ENCODE data around the gene SUV39H1. TPM values are rescaled to one million over a fixed set of nuclear protein-coding genes. Genes with fewer than 3 reads are reported as not detected.

SUV39H1 gene
- total and polyA plus RNA-seq, 2 donors (not counting 1 experiment from before 2014, with no cell fraction given) = 6.7 to 9.5 TPM

GRCh38 chrX:48694776-48695533 is 1.6 kb upstream of the SUV39H1 start:
- Histone ChIP-seq H3K79me2 (ENCODE audit: control insufficient read depth, insufficient read depth, low read length) (peaks cover 7% of the 10 kb centered on the region), H3K27me3 (replicated peaks in 1 of 4; ENCODE audit: control extremely low read depth in 1 of 4, control insufficient read depth in 3 of 4, insufficient read depth in 4 of 4, low read length in 3 of 4) (no peaks in the 10 kb centered on the region), H3K4me2 (replicated peaks; ENCODE audit: low read depth, low read length, poor library complexity, severe bottlenecking) (no peak overlapping the region), H3K9me3 (ENCODE audit: control extremely low read depth in 1 of 3, control insufficient read depth in 2 of 3, insufficient read depth in 1 of 3, low read length in 2 of 3) (no peaks in the 10 kb centered on the region), H4K20me1 (ENCODE audit: control insufficient read depth, insufficient read depth, low read length, poor library complexity, severe bottlenecking) (no peaks in the 10 kb centered on the region), H3K27ac (ENCODE audit: low read length in 2 of 2) (no peak overlapping the region), H2AFZ (ENCODE audit: insufficient read depth, low read depth, low read length, poor library complexity, severe bottlenecking) (peak overlapping the region; percentile 81), H3K4me3 (ENCODE audit: control extremely low read depth in 1 of 5, extremely low read depth in 1 of 5, insufficient read depth in 1 of 5, low read depth in 2 of 5, low read length in 4 of 5) (no peak overlapping the region), H3K9ac (ENCODE audit: low read length) (no peak overlapping the region), H3K36me3 (replicated peaks in 1 of 2; ENCODE audit: control extremely low read depth in 1 of 2, control insufficient read depth in 1 of 2, extremely low read depth in 1 of 2, insufficient read depth in 2 of 2, low read length in 1 of 2) (no peaks in the 10 kb centered on the region), H3K4me1 (ENCODE audit: control insufficient read depth in 2 of 2, insufficient read depth in 2 of 2, low read length in 2 of 2) (peaks cover 7 to 16% of the 10 kb centered on the region in 2 donors)
- peak overlapping the region; percentile 92 for H3K4me3 Mint-ChIP-seq
- no peaks in the 10 kb centered on the region for H3K27me3 Mint-ChIP-seq
- DNase-seq (no peak), ATAC-seq (ENCODE audit: low read depth) (no peak)
- TF ChIP-seq EZH2 (IDR thresholded peaks at IDR 0.05; ENCODE audit: borderline replicate concordance, insufficient read depth, low read depth, low read length, poor library complexity, severe bottlenecking) (no peak), CTCF (IDR thresholded peaks at IDR 0.05) (no peak)
- CTCF ChIA-PET = interaction anchor here (1.2 to 2.1 kb wide), 2 partner anchors 12 to 47 kb away, joined by 4 to 7 read pairs; no protein-coding TSS in a partner anchor
- POLR2A ChIA-PET = interaction anchor here (1.6 kb wide), 1 partner anchor 11 kb away, joined by 7 read pairs; the partner anchor contains the start of gene WAS
- peaks cover 16% of the 10 kb centered on the region for H3K4me1 Mint-ChIP-seq
- H3K27ac Mint-ChIP-seq = peak overlapping the region; percentile 93
- no peaks in the 10 kb centered on the region for H3K9me3 Mint-ChIP-seq (ENCODE audit: insufficient read depth)
- intact Hi-C loops (cut with micrococcal nuclease) = loop anchor here (5.0 kb wide), 2 partner anchors 98 to 197 kb away; partner anchors contain the start of gene WDR13
- WGBS (ENCODE audit: insufficient coverage) = 49% methylated on average over 14 of the region's 15 CpGs

- H3K9me3 Mint-ChIP-seq (ENCODE audit: insufficient read depth) = no peaks in the 10 kb centered on the region
- CTCF ChIA-PET = interaction anchor here (1.2 to 2.1 kb wide), 2 partner anchors 12 to 47 kb away, joined by 4 to 7 read pairs; no protein-coding TSS in a partner anchor
- H3K4me3 ChIP-seq (ENCODE audit: control extremely low read depth in 1 of 5, extremely low read depth in 1 of 5, insufficient read depth in 1 of 5, low read depth in 2 of 5, low read length in 4 of 5) = peak overlapping the region in 2 of 5 experiments; percentile 56 to 63
- H3K4me1 ChIP-seq (ENCODE audit: control insufficient read depth in 2 of 2, insufficient read depth in 2 of 2, low read length in 2 of 2) = peaks cover 7 to 16% of the 10 kb centered on the region in 2 donors
- peak overlapping the region in 1 of 2 donors; percentile 85 for H3K27ac ChIP-seq (ENCODE audit: low read length in 2 of 2)
- H3K27me3 Mint-ChIP-seq = no peaks in the 10 kb centered on the region
- TF ChIP-seq CTCF (IDR thresholded peaks at IDR 0.05) (no peak), EZH2 (IDR thresholded peaks at IDR 0.05; ENCODE audit: borderline replicate concordance, insufficient read depth, low read depth, low read length, poor library complexity, severe bottlenecking) (no peak)
- H3K9me3 ChIP-seq (ENCODE audit: control extremely low read depth in 1 of 3, control insufficient read depth in 2 of 3, insufficient read depth in 1 of 3, low read length in 2 of 3) = no peaks in the 10 kb centered on the region
- intact Hi-C loops (cut with micrococcal nuclease) = loop anchor here (5.0 kb wide), 2 partner anchors 98 to 197 kb away; partner anchors contain the start of gene WDR13
- H4K20me1 ChIP-seq (ENCODE audit: control insufficient read depth, insufficient read depth, low read length, poor library complexity, severe bottlenecking) = no peaks in the 10 kb centered on the region
- peak overlapping the region; percentile 79 for H3K4me2 ChIP-seq (replicated peaks; ENCODE audit: low read depth, low read length, poor library complexity, severe bottlenecking)
- ATAC-seq (ENCODE audit: low read depth) (no peak), DNase-seq (no peak)
- H3K4me1 Mint-ChIP-seq = peaks cover 16% of the 10 kb centered on the region
- peak overlapping the region; percentile 81 for H2AFZ ChIP-seq (ENCODE audit: insufficient read depth, low read depth, low read length, poor library complexity, severe bottlenecking)
- peak overlapping the region; percentile 93 for H3K27ac Mint-ChIP-seq
- 68% methylated on average over 14 of the region's 14 CpGs for WGBS (ENCODE audit: insufficient coverage)
- no peaks in the 10 kb centered on the region for H3K36me3 ChIP-seq (replicated peaks in 1 of 2; ENCODE audit: control extremely low read depth in 1 of 2, control insufficient read depth in 1 of 2, extremely low read depth in 1 of 2, insufficient read depth in 2 of 2, low read length in 1 of 2)
- POLR2A ChIA-PET = interaction anchor here (1.6 kb wide), 1 partner anchor 12 kb away, joined by 7 read pairs; the partner anchor contains the start of gene WAS
- H3K27me3 ChIP-seq (replicated peaks in 1 of 4; ENCODE audit: control extremely low read depth in 1 of 4, control insufficient read depth in 3 of 4, insufficient read depth in 4 of 4, low read length in 3 of 4) = no peaks in the 10 kb centered on the region
- H3K4me3 Mint-ChIP-seq = peak overlapping the region; percentile 92
- H3K9ac ChIP-seq (ENCODE audit: low read length) = peak overlapping the region; percentile 72
- H3K79me2 ChIP-seq (ENCODE audit: control insufficient read depth, insufficient read depth, low read length) = peaks cover 7% of the 10 kb centered on the region
Measured at GRCh38 chrX:48695534-48695896, 1.0 kb upstream of the SUV39H1 start.
